Peyer's patch (tissue), 4 donors: ENCODE data around the gene CFAP73. TPM values are rescaled to one million over a fixed set of nuclear protein-coding genes. Genes with fewer than 3 reads are reported as not detected.
A peak's percentile ranks its signal among the peaks of the same experiment; 100 is the strongest.
"Not testable (repeated sequence)": the region's sequence is repeated elsewhere in the genome, so short reads cannot be mapped to it uniquely, and the experiment has no call there.

ENCODE experiments used
- DNase-seq, 3 donors: peaks; one replicate each; pipeline ENCODE4 v3.0.0-alpha.2; 2017 to 2019
- H3K27ac ChIP-seq, 4 donors: fragments of 200-600 bp; sonication (generic); one replicate each; pipeline ENCODE4 v1.5.1; 2016 to 2019
- H3K27me3 ChIP-seq, 2 donors: fragments of 200-600 bp; sonication (generic); one replicate each; pipeline ENCODE4 v1.5.1; 2019
- H3K36me3 ChIP-seq, 3 donors: fragments of 200-600 bp; sonication (generic); one replicate each; pipeline ENCODE4 v1.5.1; 2016 to 2019
- H3K4me1 ChIP-seq, 4 donors: fragments of 200-600 bp; sonication (generic); one replicate each; pipeline ENCODE4 v1.5.1; 2016 to 2019
- H3K4me3 ChIP-seq, 4 donors: fragments of 200-600 bp; sonication (generic); 1 replicate in 3 of 4; 2 replicates in 1 of 4; pipeline ENCODE4 v1.5.1; 2016 to 2019; ENCODE audit warnings: mild to moderate bottlenecking in 1 of 4
- H3K9me3 ChIP-seq, 4 donors: fragments of 200-600 bp; sonication (generic); one replicate each; pipeline ENCODE4 v1.5.1; 2016 to 2019; ENCODE audit warnings: mild to moderate bottlenecking in 1 of 4
- POLR2A ChIP-seq, 2 donors: fragments of 450-650 bp; IDR thresholded peaks; one replicate each; pipeline ENCODE4 v1.5.1; 2017; ENCODE audit warnings: antibody characterized with exemption in 2 of 2, mild to moderate bottlenecking in 2 of 2, moderate library complexity in 2 of 2
- total RNA-seq, 4 donors: library from RNA; depleted of rRNA; stranded (reverse); fragments of >200 nt; gene quantifications; one replicate each; pipeline ENCODE4 v1.1.0, GENCODE V29; 2016
- TF ChIP-seq, protein P1 (sequence below), 6 experiments: fragments of 450-650 bp in 4 of 6; fragments of 200-600 bp in 2 of 6; sonication (generic) in 1 of 6; IDR thresholded peaks; one replicate each; pipeline ENCODE4 v1.5.1; 2017 to 2019; ENCODE audit warnings: antibody characterized with exemption in 6 of 6, mild to moderate bottlenecking in 3 of 6, moderate library complexity in 1 of 6

CFAP73 gene
- total RNA-seq, 4 donors from 2014 or later, result not detected

DNA sequence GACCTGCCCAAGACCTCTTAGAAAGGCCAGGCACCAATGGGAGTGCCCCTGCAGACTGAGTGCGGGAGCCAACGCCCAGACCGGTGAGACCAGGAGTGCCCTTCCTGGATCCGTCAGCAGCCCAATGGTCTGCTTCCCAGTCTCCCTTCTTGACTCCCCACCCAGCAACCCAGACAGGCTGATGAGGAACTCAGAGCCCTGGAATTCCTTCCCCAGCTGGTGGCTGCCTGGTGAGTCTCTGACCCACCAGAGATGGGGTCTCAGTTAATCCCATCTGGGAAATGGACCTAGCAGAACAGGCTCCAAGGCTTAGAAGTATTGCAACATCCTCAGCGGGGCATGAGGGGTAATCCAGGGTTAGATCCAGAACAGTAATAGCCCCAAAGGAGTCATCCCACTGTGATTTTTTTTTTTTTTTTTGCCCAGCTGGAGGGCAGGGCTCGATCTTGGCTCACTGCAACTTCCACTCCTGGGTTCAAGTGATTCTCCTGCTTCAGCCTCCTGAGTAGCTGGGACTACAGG lies 12.5 kb upstream of the CFAP73 start:
- Histone ChIP-seq H3K4me3 (no peak overlapping the region), H3K36me3 (no peaks in the 10 kb centered on the region), H3K27me3 (no peaks in the 10 kb centered on the region), H3K27ac (no peak overlapping the region), H3K9me3 (no peaks in the 10 kb centered on the region), H3K4me1 (peaks cover 0 to 18% (median 6%) of the 10 kb centered on the region in 4 donors)
- TF ChIP-seq, protein P1, sequence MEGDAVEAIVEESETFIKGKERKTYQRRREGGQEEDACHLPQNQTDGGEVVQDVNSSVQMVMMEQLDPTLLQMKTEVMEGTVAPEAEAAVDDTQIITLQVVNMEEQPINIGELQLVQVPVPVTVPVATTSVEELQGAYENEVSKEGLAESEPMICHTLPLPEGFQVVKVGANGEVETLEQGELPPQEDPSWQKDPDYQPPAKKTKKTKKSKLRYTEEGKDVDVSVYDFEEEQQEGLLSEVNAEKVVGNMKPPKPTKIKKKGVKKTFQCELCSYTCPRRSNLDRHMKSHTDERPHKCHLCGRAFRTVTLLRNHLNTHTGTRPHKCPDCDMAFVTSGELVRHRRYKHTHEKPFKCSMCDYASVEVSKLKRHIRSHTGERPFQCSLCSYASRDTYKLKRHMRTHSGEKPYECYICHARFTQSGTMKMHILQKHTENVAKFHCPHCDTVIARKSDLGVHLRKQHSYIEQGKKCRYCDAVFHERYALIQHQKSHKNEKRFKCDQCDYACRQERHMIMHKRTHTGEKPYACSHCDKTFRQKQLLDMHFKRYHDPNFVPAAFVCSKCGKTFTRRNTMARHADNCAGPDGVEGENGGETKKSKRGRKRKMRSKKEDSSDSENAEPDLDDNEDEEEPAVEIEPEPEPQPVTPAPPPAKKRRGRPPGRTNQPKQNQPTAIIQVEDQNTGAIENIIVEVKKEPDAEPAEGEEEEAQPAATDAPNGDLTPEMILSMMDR (IDR thresholded peaks at IDR 0.05), result no peak
- TF ChIP-seq POLR2A (IDR thresholded peaks at IDR 0.05), result no peak
- peak in 2 of 3 donors; percentile 65 to 69 for DNase-seq

DNA sequence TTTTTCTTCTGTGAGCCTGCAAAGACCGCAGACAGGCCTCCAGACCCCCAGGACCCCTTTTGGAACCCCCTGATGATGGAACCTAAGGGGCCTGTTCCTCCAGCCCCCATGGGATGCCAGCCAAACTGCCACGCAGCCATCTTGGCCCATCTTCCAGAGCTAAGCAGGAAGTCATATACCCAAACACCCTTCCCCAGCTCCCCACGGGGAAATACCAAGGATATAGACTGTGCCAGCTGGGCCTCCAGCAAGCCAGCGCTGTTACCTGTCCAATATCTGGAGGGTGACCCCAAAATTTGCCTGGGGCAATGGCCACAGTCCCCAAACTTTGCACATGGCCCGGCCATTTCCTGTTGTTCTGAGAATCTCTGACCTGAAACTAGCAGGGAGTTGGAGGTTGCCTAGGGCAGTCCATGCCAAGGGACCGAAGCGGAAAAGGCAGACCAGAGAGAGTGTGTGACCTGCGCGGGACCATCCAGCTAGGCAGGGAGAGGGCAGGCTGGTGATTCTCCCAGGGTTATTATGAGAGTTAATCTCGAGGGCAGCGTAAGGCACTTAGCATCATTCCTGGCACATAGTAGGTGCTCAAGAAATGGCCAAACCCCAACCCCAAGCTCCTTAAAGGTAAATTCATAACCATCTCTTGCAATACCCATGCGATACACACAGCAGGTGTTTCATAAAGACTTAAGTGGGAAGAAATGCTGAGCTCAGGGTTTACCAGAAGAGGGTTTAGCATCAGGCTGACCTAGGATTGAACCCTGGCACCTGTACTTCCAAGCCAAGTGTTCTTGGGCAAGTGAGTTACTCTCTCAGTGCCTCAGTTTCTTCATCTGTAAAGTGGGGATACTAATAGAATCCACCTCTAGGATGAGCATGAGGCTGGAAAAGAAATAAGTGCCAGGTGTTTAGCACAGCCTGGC lies 11.4 kb upstream of the CFAP73 start:
- Histone ChIP-seq H3K9me3 (no peaks in the 10 kb centered on the region), H3K4me3 (no peak overlapping the region), H3K4me1 (peaks cover 0 to 18% (median 6%) of the 10 kb centered on the region in 4 donors), H3K27me3 (no peaks in the 10 kb centered on the region), H3K36me3 (no peaks in the 10 kb centered on the region), H3K27ac (no peak overlapping the region)
- DNase-seq, result no peak
- no peak for TF ChIP-seq POLR2A (IDR thresholded peaks at IDR 0.05)
- TF ChIP-seq, protein P1 (IDR thresholded peaks at IDR 0.05), result no peak

DNA sequence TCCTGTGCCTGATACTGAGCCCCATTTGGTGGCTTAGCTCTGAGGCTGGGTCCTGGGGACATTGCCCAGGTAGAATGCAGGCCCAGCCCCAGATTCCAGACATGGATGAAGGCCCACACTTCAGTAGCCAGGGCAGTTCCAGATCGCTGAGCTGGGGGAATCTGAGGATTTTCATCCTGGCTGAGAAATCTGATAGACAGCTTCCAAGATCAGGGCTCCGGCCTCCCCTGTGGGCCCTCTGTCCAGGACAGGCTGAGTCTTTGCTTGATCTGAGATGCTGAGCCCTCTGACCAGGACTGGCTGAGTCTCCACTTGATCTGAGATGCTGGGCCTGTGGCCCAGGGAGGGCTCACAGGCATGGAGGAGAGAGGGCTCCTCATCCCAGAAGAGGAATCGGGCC lies 10.7 kb upstream of the CFAP73 start:
- peaks cover 0 to 18% (median 6%) of the 10 kb centered on the region in 4 donors for H3K4me1 ChIP-seq
- no peaks in the 10 kb centered on the region for H3K36me3 ChIP-seq
- no peaks in the 10 kb centered on the region for H3K9me3 ChIP-seq
- DNase-seq, result no peak
- H3K4me3 ChIP-seq, result no peak overlapping the region
- TF ChIP-seq, protein P1 (IDR thresholded peaks at IDR 0.05), result no peak
- H3K27me3 ChIP-seq, result no peaks in the 10 kb centered on the region
- H3K27ac ChIP-seq, result no peak overlapping the region

DNA sequence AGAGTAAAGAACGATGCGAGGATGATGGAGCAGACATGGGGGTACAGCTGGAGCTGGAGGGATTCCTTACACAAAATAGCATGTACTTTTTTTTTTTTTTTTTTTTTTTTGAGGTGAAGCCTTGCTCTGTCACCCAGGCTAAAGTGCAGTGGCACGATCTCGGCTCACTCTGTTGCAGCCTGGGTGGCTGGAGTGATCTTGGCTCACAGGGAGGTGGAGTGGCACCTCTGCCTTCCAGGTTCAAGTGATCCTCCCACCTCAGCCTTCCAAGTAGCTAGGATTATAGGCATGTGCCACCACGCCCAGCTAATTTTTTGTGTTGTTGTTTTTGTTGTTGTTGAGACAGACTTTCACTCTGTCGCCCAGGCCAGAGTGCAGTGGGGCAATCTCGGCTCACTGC lies 8.8 kb upstream of the CFAP73 start:
- TF ChIP-seq, protein P1 (IDR thresholded peaks at IDR 0.05), result no peak
- no peak for TF ChIP-seq POLR2A (IDR thresholded peaks at IDR 0.05)
- no peak overlapping the region for H3K4me3 ChIP-seq
- no peaks in the 10 kb centered on the region for H3K36me3 ChIP-seq
- peaks cover 0 to 9% (median under 1%) of the 10 kb centered on the region in 4 donors for H3K4me1 ChIP-seq
- H3K27me3 ChIP-seq, result no peaks in the 10 kb centered on the region
- H3K27ac ChIP-seq, result no peak overlapping the region
- DNase-seq, result no peak
- no peaks in the 10 kb centered on the region for H3K9me3 ChIP-seq

DNA sequence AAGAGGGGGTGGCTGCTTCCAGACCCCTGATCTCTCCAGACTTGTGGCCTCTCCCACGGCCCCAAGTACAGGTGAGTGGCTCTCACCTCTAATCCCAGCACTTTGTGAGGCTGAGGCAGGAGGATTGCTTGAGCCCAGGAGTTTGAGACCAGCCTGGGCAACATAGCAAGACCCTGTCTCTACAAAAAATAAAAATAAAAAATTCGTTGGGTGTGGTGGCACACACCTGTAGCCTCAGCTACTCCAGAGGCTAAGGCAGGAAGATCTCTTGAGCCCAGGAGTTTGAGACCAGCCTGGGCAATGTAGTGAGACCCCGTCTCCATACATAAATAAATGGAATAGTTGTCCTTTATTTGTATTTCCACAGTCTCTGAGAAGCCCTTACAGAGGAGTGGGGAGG lies 7.8 kb upstream of the CFAP73 start:
- peak overlapping the region in 2 of 4 donors; percentile 1 to 41 for H3K27ac ChIP-seq
- not testable (repeated sequence) for H3K27me3 ChIP-seq, H3K9me3 ChIP-seq, DNase-seq, H3K4me1 ChIP-seq, H3K36me3 ChIP-seq, H3K4me3 ChIP-seq

DNA sequence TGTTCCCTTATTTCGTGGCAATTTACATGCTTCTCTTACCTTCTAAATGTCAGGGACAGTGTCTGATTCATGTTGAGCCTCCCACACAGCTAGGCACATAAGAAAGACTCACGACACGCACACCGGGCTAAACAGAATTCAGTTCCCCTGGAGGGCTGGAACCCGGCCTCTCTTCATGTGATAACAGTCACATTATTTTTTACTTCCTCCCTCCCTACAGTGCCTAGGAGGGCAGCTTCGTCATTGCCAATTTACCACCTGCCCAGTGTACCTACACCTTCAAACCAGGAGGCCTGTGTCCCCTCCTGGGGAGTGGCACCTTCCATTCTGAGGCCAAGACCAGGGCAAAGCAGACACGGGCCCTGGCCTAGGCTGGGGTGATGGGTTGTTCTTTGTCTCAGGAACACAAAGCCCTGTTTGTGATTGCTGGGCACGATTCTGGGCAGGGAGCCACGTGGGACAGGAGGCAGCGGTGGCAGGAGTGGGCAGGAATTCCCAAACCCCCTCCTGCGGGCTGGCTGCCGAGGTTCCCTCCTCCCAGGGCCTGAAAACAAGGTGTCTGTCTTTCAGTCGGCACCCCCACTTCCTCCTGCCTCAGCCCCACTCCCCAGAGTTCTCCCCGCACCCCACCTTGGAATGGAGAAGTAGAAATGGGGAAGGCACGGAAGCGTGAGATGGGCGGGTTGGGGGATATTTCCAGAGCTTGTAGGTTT lies 7.2 kb upstream of the CFAP73 start:
- peak overlapping the region in 2 of 4 donors; percentile 1 to 41 for H3K27ac ChIP-seq
- H3K4me1 ChIP-seq, result no peaks in the 10 kb centered on the region
- peak in 2 of 3 donors; percentile 27 to 56 for DNase-seq
- H3K4me3 ChIP-seq, result no peak overlapping the region
- no peaks in the 10 kb centered on the region for H3K9me3 ChIP-seq
- TF ChIP-seq, protein P1 (IDR thresholded peaks at IDR 0.05), result no peak
- TF ChIP-seq POLR2A (IDR thresholded peaks at IDR 0.05), result no peak
- H3K36me3 ChIP-seq, result no peaks in the 10 kb centered on the region
- no peaks in the 10 kb centered on the region for H3K27me3 ChIP-seq
